HepG2 (cell line): ENCODE data around the gene FBRSL1.

Experiments
- ARHGAP35 ChIP-seq: sonication (generic); formaldehyde crosslinking; IDR thresholded peaks from 2 replicates; pipeline ENCODE4 v1.9.0; 2022; ENCODE audit warnings: mild to moderate bottlenecking, inconsistent platforms, moderate library complexity, missing genetic modification reagents, borderline replicate concordance
- ARNT ChIP-seq: fragments of 450-650 bp; IDR thresholded peaks from 2 replicates; pipeline ENCODE4 v1.6.1; 2017
- CTCF ChIP-seq: sonication (generic); formaldehyde crosslinking; IDR thresholded peaks from 2 replicates; pipeline ENCODE4 v1.5.0; 2020; ENCODE audit warnings: mild to moderate bottlenecking, missing genetic modification reagents, moderate library complexity
- POLR2A ChIP-seq, 2 experiments: IDR thresholded peaks; 2 replicates each; pipeline ENCODE4 v1.6.1; 2011; ENCODE audit warnings: low read depth in 2 of 2, low read length in 2 of 2, mild to moderate bottlenecking in 1 of 2, moderate library complexity in 1 of 2; ENCODE audit not compliant: insufficient read depth in 1 of 2
- POLR2G ChIP-seq: fragments of 200-400 bp; formaldehyde crosslinking; IDR thresholded peaks from 2 replicates; pipeline ENCODE4 v1.6.1; 2018; ENCODE audit warnings: mild to moderate bottlenecking, low read depth, low read length, moderate library complexity
- YY1 ChIP-seq: IDR thresholded peaks from 2 replicates; pipeline ENCODE4 v1.6.1; 2011; ENCODE audit warnings: low read length, low read depth, moderate library complexity, mild to moderate bottlenecking; ENCODE audit not compliant: insufficient read depth, insufficient replicate concordance
- ZBTB38 ChIP-seq: sonication (generic); formaldehyde crosslinking; IDR thresholded peaks from 2 replicates; pipeline ENCODE4 v1.5.1; 2020; ENCODE audit warnings: mild to moderate bottlenecking, missing genetic modification reagents
- ZNF879 ChIP-seq: sonication (generic); formaldehyde crosslinking; IDR thresholded peaks from 2 replicates; pipeline ENCODE4 v1.8.1; 2023; ENCODE audit warnings: missing genetic modification reagents

GRCh38 chr12:132492951-132493350 lies 3.0 kb downstream of the FBRSL1 start:
- TF ChIP-seq ZBTB38 (CRISPR knock-in tag): no peak
- TF ChIP-seq POLR2G: no peak
- TF ChIP-seq YY1: no peak
- TF ChIP-seq ZNF879 (CRISPR knock-in tag): no peak
- TF ChIP-seq ARHGAP35 (CRISPR knock-in tag): no peak
- no peak for TF ChIP-seq POLR2A (IDR thresholded peaks at IDR 0.05; ENCODE audit: insufficient read depth in 1 of 2, low read depth in 2 of 2, low read length in 2 of 2)
- no peak for TF ChIP-seq CTCF
- no peak for TF ChIP-seq ARNT
